Measurements from ENCODE around the gene NEK7.

The NEK7 gene

DNA sequence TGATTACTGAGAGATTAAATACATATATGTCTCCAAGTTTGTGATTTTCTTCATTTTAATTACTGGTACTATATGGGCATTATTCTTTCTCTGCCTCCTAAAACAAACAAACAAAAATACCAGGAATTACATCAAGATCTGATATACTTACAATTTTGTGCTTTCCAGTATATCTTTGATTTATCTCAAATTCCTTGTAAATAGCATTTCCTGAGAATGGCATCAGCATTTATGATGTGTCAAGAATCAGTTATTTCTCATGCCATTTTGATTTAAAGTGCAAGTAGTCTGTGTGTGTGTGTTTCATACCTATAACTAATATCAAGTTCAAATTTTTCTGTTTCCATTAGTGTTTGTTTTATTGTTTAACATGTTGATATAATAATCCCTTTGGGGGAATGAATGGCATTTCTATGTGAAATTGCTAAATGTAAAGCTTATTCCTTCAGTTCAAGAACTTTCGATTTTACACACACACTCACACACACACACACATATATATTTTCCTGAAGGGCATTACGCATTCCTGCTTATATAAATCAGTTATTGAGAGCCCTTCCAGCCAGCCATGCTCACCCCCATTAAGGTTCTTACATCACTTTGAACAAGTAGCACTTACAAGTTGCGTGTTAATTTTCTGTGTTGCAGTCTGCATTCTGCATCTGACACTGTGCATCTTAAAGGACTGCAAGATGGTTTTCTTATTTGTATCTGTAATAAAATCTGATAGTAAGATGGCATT is 102.7 kb downstream of the NEK7 start:
- Histone ChIP-seq H2BK5ac (ENCODE audit: low read length) (no peak overlapping the region), H3K4me2 (ENCODE audit: insufficient read depth, low read length, poor library complexity, severe bottlenecking) (no peak overlapping the region), H3K4me1 (ENCODE audit: control insufficient read depth in 2 of 2, insufficient read depth in 1 of 2, low read depth in 1 of 2, low read length in 2 of 2) (peaks cover 0 to 3% of the 10 kb centered on the region in 2 donors), H2BK12ac (ENCODE audit: low read length) (no peak overlapping the region), H3K9me3 (replicated peaks in 1 of 2; ENCODE audit: control insufficient read depth in 2 of 2, insufficient read depth in 1 of 2, low read depth in 1 of 2, low read length in 2 of 2) (no peaks in the 10 kb centered on the region), H3K27me3 (ENCODE audit: control insufficient read depth in 3 of 3, insufficient read depth in 3 of 3, low read depth in 1 of 3, low read length in 3 of 3) (no peaks in the 10 kb centered on the region), H3K23ac (ENCODE audit: low read depth, low read length, poor library complexity) (no peak overlapping the region), H3K4me3 (ENCODE audit: low read length in 2 of 2) (no peak overlapping the region), H2BK15ac (ENCODE audit: low read length) (no peak overlapping the region), H3K14ac (ENCODE audit: low read length) (no peak overlapping the region), H3K36me3 (replicated peaks in 1 of 2; ENCODE audit: control insufficient read depth in 2 of 2, insufficient read depth in 2 of 2, low read length in 2 of 2) (no peaks in the 10 kb centered on the region), H4K91ac (ENCODE audit: low read depth, low read length, poor library complexity) (no peak overlapping the region), H3K18ac (ENCODE audit: low read length) (no peak overlapping the region), H2AK5ac (ENCODE audit: low read depth, low read length) (no peak overlapping the region), H2BK120ac (ENCODE audit: low read depth, low read length) (no peak overlapping the region), H3K4ac (ENCODE audit: low read length) (no peak overlapping the region), H3K9ac (ENCODE audit: low read depth, low read length, poor library complexity) (no peak overlapping the region), H3K27ac (replicated peaks; ENCODE audit: low read length) (no peak overlapping the region), H2AFZ (ENCODE audit: low read length) (no peak overlapping the region), H4K8ac (ENCODE audit: low read depth, low read length) (no peak overlapping the region), H3K79me1 (ENCODE audit: low read depth, low read length) (no peaks in the 10 kb centered on the region)
- no peak for DNase-seq (ENCODE audit: low spot score)
- WGBS, 2 donors (ENCODE audit: extremely low coverage in 2 of 2, insufficient read length in 2 of 2, insufficient replicate concordance in 1 of 2): no CpG with 5 or more reads among the region's 3 CpGs

DNA sequence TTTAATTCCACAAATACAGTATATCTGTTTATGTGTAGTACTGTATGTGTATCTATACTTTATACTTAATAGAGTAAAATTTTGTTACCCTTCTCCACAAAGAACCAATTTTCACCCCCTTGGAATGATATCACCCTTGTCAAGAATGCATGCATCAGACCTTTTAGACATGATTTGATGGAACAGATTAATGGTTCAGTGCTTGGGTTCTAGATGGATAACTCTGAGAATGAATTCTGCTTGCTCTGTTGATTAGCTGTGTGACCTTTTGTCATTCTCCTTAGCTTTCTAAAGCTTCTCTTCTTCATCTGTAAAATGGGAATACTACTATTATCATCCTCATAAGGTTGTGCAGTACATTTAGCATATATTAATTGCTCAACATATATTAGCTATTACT is 105.1 kb downstream of the NEK7 start:
- Histone ChIP-seq H3K27ac (replicated peaks; ENCODE audit: low read length) (no peak overlapping the region), H2BK15ac (ENCODE audit: low read length) (no peak overlapping the region), H3K9ac (ENCODE audit: low read depth, low read length, poor library complexity) (no peak overlapping the region), H3K4ac (ENCODE audit: low read length) (no peak overlapping the region), H3K27me3 (ENCODE audit: control insufficient read depth in 3 of 3, insufficient read depth in 3 of 3, low read depth in 1 of 3, low read length in 3 of 3) (no peaks in the 10 kb centered on the region), H2BK120ac (ENCODE audit: low read depth, low read length) (no peak overlapping the region), H2BK12ac (ENCODE audit: low read length) (no peak overlapping the region), H3K4me1 (ENCODE audit: control insufficient read depth in 2 of 2, insufficient read depth in 1 of 2, low read depth in 1 of 2, low read length in 2 of 2) (peaks cover 3 to 4% of the 10 kb centered on the region in 2 donors), H3K14ac (ENCODE audit: low read length) (no peak overlapping the region), H3K23ac (ENCODE audit: low read depth, low read length, poor library complexity) (no peak overlapping the region), H2AFZ (ENCODE audit: low read length) (no peak overlapping the region), H2BK5ac (ENCODE audit: low read length) (no peak overlapping the region), H3K36me3 (replicated peaks in 1 of 2; ENCODE audit: control insufficient read depth in 2 of 2, insufficient read depth in 2 of 2, low read length in 2 of 2) (no peaks in the 10 kb centered on the region), H4K8ac (ENCODE audit: low read depth, low read length) (no peak overlapping the region), H3K18ac (ENCODE audit: low read length) (no peak overlapping the region), H3K79me1 (ENCODE audit: low read depth, low read length) (no peaks in the 10 kb centered on the region), H3K4me3 (ENCODE audit: low read length in 2 of 2) (no peak overlapping the region), H4K91ac (ENCODE audit: low read depth, low read length, poor library complexity) (no peak overlapping the region), H2AK5ac (ENCODE audit: low read depth, low read length) (no peak overlapping the region), H3K4me2 (ENCODE audit: insufficient read depth, low read length, poor library complexity, severe bottlenecking) (no peak overlapping the region), H3K9me3 (replicated peaks in 1 of 2; ENCODE audit: control insufficient read depth in 2 of 2, insufficient read depth in 1 of 2, low read depth in 1 of 2, low read length in 2 of 2) (no peaks in the 10 kb centered on the region)
- no peak for DNase-seq (ENCODE audit: low spot score)

DNA sequence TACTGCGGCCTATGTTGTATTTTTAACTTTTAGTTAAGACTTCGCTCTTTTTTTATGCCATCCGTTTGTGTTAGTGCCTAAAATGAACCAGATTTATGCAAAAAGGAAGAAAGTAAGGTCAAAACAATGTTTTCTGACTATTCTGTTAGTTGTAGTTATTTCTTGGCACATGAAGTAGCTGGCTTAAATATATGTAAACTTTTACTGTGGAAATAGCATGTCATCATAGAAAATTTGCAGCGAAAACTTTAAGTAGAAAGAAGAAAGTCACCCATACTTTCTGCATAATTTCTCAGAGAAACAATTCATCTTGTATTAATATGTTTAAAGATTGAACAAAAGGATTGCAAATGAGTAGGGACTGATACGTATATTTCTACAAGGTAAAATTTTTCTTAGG is 106.4 kb downstream of the NEK7 start:
- peaks cover 3 to 4% of the 10 kb centered on the region in 2 donors for H3K4me1 ChIP-seq (ENCODE audit: control insufficient read depth in 2 of 2, insufficient read depth in 1 of 2, low read depth in 1 of 2, low read length in 2 of 2)
- no CpG with 5 or more reads among the region's 5 CpGs for WGBS, 2 donors (ENCODE audit: extremely low coverage in 2 of 2, insufficient read length in 2 of 2, insufficient replicate concordance in 1 of 2)
- no peaks in the 10 kb centered on the region for H3K9me3 ChIP-seq (replicated peaks in 1 of 2; ENCODE audit: control insufficient read depth in 2 of 2, insufficient read depth in 1 of 2, low read depth in 1 of 2, low read length in 2 of 2)
- H3K14ac ChIP-seq (ENCODE audit: low read length): no peak overlapping the region
- H2AFZ ChIP-seq (ENCODE audit: low read length): no peak overlapping the region
- no peak overlapping the region for H3K23ac ChIP-seq (ENCODE audit: low read depth, low read length, poor library complexity)
- no peak overlapping the region for H3K4ac ChIP-seq (ENCODE audit: low read length)
- H4K8ac ChIP-seq (ENCODE audit: low read depth, low read length): no peak overlapping the region
- H3K27me3 ChIP-seq (ENCODE audit: control insufficient read depth in 3 of 3, insufficient read depth in 3 of 3, low read depth in 1 of 3, low read length in 3 of 3): no peaks in the 10 kb centered on the region
- H3K9ac ChIP-seq (ENCODE audit: low read depth, low read length, poor library complexity): no peak overlapping the region
- DNase-seq (ENCODE audit: low spot score): no peak
- no peaks in the 10 kb centered on the region for H3K36me3 ChIP-seq (replicated peaks in 1 of 2; ENCODE audit: control insufficient read depth in 2 of 2, insufficient read depth in 2 of 2, low read length in 2 of 2)
- no peak overlapping the region for H2BK5ac ChIP-seq (ENCODE audit: low read length)
- no peak overlapping the region for H2BK12ac ChIP-seq (ENCODE audit: low read length)
- H2BK120ac ChIP-seq (ENCODE audit: low read depth, low read length): no peak overlapping the region
- no peak overlapping the region for H2BK15ac ChIP-seq (ENCODE audit: low read length)
- no peak overlapping the region for H3K18ac ChIP-seq (ENCODE audit: low read length)
- H3K79me1 ChIP-seq (ENCODE audit: low read depth, low read length): no peaks in the 10 kb centered on the region
- H3K4me3 ChIP-seq (ENCODE audit: low read length in 2 of 2): no peak overlapping the region
- H3K4me2 ChIP-seq (ENCODE audit: insufficient read depth, low read length, poor library complexity, severe bottlenecking): no peak overlapping the region
- no peak overlapping the region for H2AK5ac ChIP-seq (ENCODE audit: low read depth, low read length)
- H3K27ac ChIP-seq (replicated peaks; ENCODE audit: low read length): no peak overlapping the region
- no peak overlapping the region for H4K91ac ChIP-seq (ENCODE audit: low read depth, low read length, poor library complexity)

DNA sequence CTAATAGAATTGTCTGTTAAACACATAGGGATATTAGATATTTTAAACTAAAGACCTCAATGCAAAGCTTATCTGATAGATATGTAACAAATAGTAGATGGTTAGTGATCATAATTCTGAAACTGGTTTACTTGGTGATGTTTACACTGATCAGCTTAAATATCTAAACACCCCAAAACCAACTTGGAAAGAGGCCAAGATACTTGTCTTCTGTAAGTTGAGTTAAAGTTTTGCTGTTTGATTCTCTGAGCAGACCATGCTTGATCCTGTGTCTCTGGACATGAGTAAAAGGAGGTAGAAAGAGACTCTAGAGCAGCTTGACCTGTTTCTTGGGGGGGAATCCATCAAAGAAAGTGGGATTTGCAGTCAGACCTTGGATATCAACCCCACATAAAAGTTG is 107.5 kb downstream of the NEK7 start:
- Histone ChIP-seq H3K79me1 (ENCODE audit: low read depth, low read length) (no peaks in the 10 kb centered on the region), H3K4me1 (ENCODE audit: control insufficient read depth in 2 of 2, insufficient read depth in 1 of 2, low read depth in 1 of 2, low read length in 2 of 2) (peaks cover 3 to 4% of the 10 kb centered on the region in 2 donors), H2BK12ac (ENCODE audit: low read length) (no peak overlapping the region), H3K27me3 (ENCODE audit: control insufficient read depth in 3 of 3, insufficient read depth in 3 of 3, low read depth in 1 of 3, low read length in 3 of 3) (no peaks in the 10 kb centered on the region), H2AFZ (ENCODE audit: low read length) (no peak overlapping the region), H3K4me2 (ENCODE audit: insufficient read depth, low read length, poor library complexity, severe bottlenecking) (no peak overlapping the region), H3K9me3 (replicated peaks in 1 of 2; ENCODE audit: control insufficient read depth in 2 of 2, insufficient read depth in 1 of 2, low read depth in 1 of 2, low read length in 2 of 2) (no peaks in the 10 kb centered on the region), H4K8ac (ENCODE audit: low read depth, low read length) (no peak overlapping the region), H2BK15ac (ENCODE audit: low read length) (no peak overlapping the region), H3K4ac (ENCODE audit: low read length) (no peak overlapping the region), H2BK5ac (ENCODE audit: low read length) (no peak overlapping the region), H3K9ac (ENCODE audit: low read depth, low read length, poor library complexity) (no peak overlapping the region), H2BK120ac (ENCODE audit: low read depth, low read length) (no peak overlapping the region), H3K36me3 (replicated peaks in 1 of 2; ENCODE audit: control insufficient read depth in 2 of 2, insufficient read depth in 2 of 2, low read length in 2 of 2) (no peaks in the 10 kb centered on the region), H3K27ac (replicated peaks; ENCODE audit: low read length) (no peak overlapping the region), H4K91ac (ENCODE audit: low read depth, low read length, poor library complexity) (no peak overlapping the region), H3K18ac (ENCODE audit: low read length) (no peak overlapping the region), H3K23ac (ENCODE audit: low read depth, low read length, poor library complexity) (no peak overlapping the region), H2AK5ac (ENCODE audit: low read depth, low read length) (no peak overlapping the region), H3K14ac (ENCODE audit: low read length) (no peak overlapping the region), H3K4me3 (ENCODE audit: low read length in 2 of 2) (no peak overlapping the region)
- DNase-seq (ENCODE audit: low spot score): no peak
